ENCODE measurements around the gene FARP1.

Gene FARP1

DNA sequence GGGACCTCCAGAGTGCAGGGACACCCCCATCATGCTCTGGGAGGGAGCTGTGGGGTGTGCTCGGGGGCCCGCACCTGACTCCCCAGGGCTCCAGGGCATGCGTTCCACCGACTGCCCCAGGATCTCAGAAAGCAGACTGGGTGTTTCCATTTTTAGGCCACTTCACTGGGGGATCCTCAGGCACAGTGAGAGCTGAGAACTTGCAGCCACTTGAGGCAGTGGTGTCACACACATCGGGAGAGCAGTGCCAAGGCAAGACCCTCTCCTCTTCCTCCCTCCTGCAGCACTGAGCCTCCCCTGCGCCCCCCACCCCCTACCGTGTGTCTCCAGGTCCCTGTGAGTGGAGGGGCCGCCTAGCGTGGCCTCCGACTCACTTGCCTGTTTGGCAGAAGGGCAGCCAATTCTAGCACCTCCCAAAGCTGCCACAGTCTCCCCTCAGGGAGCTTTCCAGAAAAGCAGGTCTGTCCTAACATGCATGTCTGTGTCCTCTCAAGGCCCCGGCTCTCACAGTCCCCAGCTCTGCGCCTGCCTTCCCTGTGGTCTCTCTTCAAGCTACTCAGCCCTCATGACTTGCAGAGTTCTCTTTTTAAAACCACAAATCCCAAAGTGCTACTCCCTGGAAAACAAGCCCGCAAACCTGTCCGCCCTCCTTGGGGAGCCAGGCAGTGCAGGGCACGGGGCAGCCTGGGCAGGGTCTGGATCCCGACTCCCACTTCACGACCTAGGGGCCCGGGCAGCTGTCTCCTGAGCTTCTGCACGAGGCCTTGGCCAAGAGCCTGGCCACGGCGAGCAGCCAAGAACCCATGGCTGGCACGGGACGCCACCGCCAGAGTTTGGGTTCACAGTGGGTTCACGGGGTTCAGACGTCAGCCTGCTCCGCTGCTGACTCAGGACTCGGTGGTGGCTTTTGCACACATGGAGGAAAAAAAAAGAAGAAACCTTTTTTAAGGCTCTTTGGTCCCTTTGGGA, 339.9 kb downstream of the FARP1 start:
- Histone ChIP-seq H3K4me3 (no peak overlapping the region), H3K27me3 (ENCODE audit: low read depth) (no peaks in the 10 kb centered on the region), H3K9me3 (no peaks in the 10 kb centered on the region), H3K36me3 (replicated peaks) (no peaks in the 10 kb centered on the region; the same call in 1 of the 2 replicates), H3K4me1 (peaks cover 11% of the 10 kb centered on the region)
- in situ Hi-C loops (cut with MboI; ENCODE audit: low sequenced_read_pairs): no loop called here
- DNase-seq (ENCODE audit: low spot score in 2 of 2): no peak

DNA sequence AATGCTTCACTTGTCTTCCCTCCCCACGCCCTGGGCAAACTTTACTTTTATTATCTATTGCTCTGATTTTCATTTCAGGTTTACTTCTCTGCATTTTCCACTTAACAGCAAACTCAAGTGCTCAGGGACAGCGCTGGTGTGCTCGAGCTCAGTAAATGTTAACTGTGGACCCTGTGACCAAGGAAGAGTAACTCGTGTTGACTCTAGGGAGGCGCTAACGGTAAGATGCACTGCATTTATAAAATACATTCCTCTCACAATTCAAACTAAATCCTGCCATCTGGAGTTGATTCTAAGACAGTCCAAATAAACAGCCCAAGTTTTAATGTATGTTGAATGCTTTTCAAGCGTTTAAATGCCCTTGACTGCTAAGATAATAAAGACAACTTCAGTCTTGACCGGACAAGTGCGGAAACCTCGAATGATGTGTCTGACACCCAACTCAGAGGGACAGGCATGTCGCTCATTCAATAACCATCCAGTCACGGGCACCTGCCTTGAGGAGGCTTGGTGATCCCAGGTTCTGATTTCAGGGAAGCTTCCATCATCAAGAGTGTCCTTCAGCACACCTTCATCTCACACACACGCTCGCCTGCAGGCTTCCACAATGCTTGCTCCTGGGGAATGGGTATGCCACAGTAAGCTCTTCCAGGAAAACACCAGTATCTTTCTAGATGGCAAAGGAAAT, 340.9 kb downstream of the FARP1 start:
- in situ Hi-C loops (cut with MboI; ENCODE audit: low sequenced_read_pairs): no loop called here
- no peak for DNase-seq (ENCODE audit: low spot score in 2 of 2)
- H3K36me3 ChIP-seq (replicated peaks): no peaks in the 10 kb centered on the region; the same call in 1 of the 2 replicates
- peaks cover 21% of the 10 kb centered on the region for H3K4me1 ChIP-seq
- no peak overlapping the region for H3K4me3 ChIP-seq
- no peaks in the 10 kb centered on the region for H3K9me3 ChIP-seq
- no peaks in the 10 kb centered on the region for H3K27me3 ChIP-seq (ENCODE audit: low read depth)

DNA sequence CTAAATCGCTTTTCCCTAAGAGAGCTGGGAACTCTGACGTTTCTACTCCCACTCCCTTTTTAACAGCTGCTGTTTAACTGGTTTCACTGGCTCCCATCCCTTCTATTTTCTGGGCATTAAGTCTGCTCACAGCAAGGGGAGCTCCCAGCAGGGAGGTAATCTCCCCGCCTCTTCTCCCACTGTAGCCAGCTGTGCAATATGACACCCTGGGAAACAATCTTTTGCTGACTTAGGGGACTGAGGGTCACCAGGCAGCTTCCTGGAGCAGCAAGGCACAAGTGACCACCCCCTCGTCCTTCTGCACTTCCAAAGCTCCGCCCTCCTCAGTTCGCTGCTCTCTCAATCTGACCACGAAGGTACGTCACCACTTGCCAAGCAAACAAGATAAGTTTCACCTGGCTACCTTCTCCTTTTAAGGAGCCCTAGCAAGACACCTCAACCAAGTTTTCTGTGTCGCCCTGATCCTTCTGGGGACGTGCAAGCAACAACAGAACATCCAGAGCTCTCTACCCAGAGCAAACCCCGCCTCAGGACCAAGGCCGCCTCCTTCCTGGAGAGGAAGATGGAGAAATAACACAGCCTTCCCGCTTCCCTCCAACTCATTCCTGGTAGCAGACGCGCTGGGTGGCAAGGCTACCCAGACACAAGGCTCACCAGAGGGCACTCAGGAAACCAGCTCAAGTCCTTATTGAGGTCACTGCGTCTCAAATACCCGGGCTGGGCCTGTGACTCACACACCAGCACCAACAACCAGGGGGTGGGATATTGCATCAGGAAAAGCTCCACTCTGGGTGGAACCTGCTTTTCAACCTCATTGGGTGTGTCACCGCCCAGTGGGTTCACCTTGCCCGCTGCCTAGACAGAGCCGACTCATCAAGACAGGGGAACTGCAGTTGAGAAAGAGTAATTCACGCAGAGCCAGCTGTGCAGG, 341.7 kb downstream of the FARP1 start:
- H3K36me3 ChIP-seq (replicated peaks): no peaks in the 10 kb centered on the region; the same call in 1 of the 2 replicates
- no peaks in the 10 kb centered on the region for H3K27me3 ChIP-seq (ENCODE audit: low read depth)
- H3K4me3 ChIP-seq: no peak overlapping the region
- in situ Hi-C loops (cut with MboI; ENCODE audit: low sequenced_read_pairs): no loop called here
- H3K9me3 ChIP-seq: no peaks in the 10 kb centered on the region
- peaks cover 24% of the 10 kb centered on the region for H3K4me1 ChIP-seq
- DNase-seq (ENCODE audit: low spot score in 2 of 2): peak; percentile 45 to 56

DNA sequence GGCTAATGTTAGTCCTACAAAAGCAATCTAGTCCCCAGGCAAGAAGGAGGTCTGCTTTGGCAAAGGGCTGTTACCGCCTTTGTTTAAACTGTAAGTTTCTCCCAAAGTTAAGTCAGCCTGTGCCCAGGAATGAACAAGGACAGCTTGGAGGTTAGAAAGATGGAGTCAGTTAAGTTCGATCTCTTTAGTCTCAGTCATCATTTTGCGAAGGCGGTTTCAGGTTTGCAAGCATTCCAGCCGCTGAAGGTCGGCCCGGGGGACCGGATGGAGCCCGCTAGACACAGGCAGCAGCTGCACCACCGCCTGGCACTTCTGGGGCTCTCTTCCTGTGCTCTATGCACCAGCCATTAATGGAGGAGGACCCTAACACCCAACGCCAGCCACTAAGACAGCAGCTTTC, 342.7 kb downstream of the FARP1 start:
- no peaks in the 10 kb centered on the region for H3K9me3 ChIP-seq
- no peak for DNase-seq (ENCODE audit: low spot score in 2 of 2)
- H3K4me1 ChIP-seq: peaks cover 24% of the 10 kb centered on the region
- no peaks in the 10 kb centered on the region; the same call in 1 of the 2 replicates for H3K36me3 ChIP-seq (replicated peaks)
- no peaks in the 10 kb centered on the region for H3K27me3 ChIP-seq (ENCODE audit: low read depth)
- no peak overlapping the region for H3K4me3 ChIP-seq
- in situ Hi-C loops (cut with MboI; ENCODE audit: low sequenced_read_pairs): no loop called here

DNA sequence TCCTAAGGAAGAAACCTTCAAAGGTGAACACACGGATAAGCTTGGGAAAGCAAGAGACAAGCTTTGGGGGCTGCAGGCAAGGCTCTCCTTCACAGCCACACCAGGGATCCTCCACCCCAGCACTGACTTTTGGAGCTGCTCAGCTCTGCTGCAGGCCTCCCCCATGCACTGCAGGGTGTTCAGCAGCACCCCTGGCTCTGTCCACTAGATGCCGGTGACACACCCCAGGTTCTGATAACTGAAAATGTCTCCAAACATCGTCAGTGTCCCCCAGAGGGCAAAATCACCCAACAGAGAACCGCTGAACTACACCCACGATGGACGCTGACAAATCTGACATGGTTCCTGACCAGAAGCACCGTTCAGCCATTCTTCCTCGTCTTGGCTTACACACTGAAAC, 343.5 kb downstream of the FARP1 start:
- DNase-seq (ENCODE audit: low spot score in 2 of 2): no peak
- in situ Hi-C loops (cut with MboI; ENCODE audit: low sequenced_read_pairs): no loop called here
- peaks cover 24% of the 10 kb centered on the region for H3K4me1 ChIP-seq
- no peak overlapping the region for H3K4me3 ChIP-seq
- no peaks in the 10 kb centered on the region for H3K27me3 ChIP-seq (ENCODE audit: low read depth)
- H3K9me3 ChIP-seq: no peaks in the 10 kb centered on the region
- H3K36me3 ChIP-seq (replicated peaks): no peaks in the 10 kb centered on the region; the same call in 1 of the 2 replicates

DNA sequence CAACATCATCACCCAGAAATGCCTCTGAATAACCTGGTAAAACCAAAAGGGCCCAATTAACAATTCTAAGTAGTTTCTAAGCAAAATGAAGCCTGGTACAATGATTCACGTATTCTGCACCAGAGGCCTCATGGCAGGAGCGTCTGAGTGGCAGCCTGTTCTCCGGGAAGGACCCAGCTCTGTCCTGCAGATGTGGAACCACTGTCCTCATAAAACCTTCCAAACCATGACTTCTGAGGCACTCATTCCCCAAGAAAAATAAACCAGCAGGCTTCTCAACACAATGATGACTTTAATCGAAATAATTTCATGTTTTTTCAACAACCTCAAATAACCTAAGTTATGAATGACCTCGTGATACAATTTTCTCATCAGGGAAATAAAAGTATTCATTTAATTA, 344.1 kb downstream of the FARP1 start:
- in situ Hi-C loops (cut with MboI; ENCODE audit: low sequenced_read_pairs): no loop called here
- DNase-seq (ENCODE audit: low spot score in 2 of 2): no peak
- H3K4me3 ChIP-seq: no peak overlapping the region
- no peaks in the 10 kb centered on the region for H3K27me3 ChIP-seq (ENCODE audit: low read depth)
- peaks cover 24% of the 10 kb centered on the region for H3K4me1 ChIP-seq
- no peaks in the 10 kb centered on the region; the same call in 1 of the 2 replicates for H3K36me3 ChIP-seq (replicated peaks)
- no peaks in the 10 kb centered on the region for H3K9me3 ChIP-seq

DNA sequence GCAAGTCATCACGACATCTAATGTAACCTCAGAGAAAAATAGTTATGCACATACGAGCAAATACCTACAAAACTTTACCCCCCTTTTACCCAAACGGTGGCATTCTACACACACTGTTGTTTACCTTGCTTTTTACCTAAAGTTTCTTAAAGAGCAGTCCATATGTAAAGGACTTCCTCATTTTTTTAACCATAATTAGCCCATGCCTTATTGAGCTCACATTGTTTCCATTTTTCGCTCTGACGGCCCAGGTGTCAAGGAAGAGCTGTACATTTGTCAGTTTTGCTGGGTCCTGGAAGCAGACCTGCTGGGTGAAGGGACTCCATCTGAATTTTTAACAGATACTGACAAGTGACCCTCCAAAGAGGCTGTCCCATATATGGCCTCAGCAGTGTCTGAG, 344.6 kb downstream of the FARP1 start:
- no peaks in the 10 kb centered on the region for H3K9me3 ChIP-seq
- DNase-seq (ENCODE audit: low spot score in 2 of 2): no peak
- in situ Hi-C loops (cut with MboI; ENCODE audit: low sequenced_read_pairs): no loop called here
- no peaks in the 10 kb centered on the region for H3K27me3 ChIP-seq (ENCODE audit: low read depth)
- peaks cover 24% of the 10 kb centered on the region for H3K4me1 ChIP-seq
- H3K36me3 ChIP-seq (replicated peaks): no peaks in the 10 kb centered on the region; the same call in 1 of the 2 replicates
- no peak overlapping the region for H3K4me3 ChIP-seq

DNA sequence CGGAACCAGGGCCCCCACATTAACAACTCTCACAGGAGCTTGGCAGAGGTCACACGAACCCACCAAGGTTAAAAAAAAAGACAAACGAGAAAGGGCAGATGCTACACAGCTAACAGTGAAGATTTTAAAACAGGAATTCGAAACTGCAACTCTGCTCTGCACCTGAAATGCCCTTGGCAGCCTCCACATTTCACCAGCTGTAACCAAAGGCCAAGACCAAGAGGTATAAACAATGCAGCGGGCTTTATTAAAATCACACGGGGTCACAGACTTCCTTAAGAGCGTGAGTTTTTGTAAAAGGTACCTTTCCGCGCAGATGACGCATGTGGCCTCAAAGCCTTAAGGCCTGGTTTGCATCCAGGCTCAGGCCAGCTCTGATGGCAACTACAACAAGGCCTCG, 345.8 kb downstream of the FARP1 start:
- in situ Hi-C loops (cut with MboI; ENCODE audit: low sequenced_read_pairs): no loop called here
- DNase-seq (ENCODE audit: low spot score in 2 of 2): no peak
- H3K9me3 ChIP-seq: no peaks in the 10 kb centered on the region
- H3K36me3 ChIP-seq (replicated peaks): no peaks in the 10 kb centered on the region
- peaks cover 30% of the 10 kb centered on the region for H3K4me1 ChIP-seq
- no peak overlapping the region for H3K4me3 ChIP-seq
- H3K27me3 ChIP-seq (ENCODE audit: low read depth): no peaks in the 10 kb centered on the region

DNA sequence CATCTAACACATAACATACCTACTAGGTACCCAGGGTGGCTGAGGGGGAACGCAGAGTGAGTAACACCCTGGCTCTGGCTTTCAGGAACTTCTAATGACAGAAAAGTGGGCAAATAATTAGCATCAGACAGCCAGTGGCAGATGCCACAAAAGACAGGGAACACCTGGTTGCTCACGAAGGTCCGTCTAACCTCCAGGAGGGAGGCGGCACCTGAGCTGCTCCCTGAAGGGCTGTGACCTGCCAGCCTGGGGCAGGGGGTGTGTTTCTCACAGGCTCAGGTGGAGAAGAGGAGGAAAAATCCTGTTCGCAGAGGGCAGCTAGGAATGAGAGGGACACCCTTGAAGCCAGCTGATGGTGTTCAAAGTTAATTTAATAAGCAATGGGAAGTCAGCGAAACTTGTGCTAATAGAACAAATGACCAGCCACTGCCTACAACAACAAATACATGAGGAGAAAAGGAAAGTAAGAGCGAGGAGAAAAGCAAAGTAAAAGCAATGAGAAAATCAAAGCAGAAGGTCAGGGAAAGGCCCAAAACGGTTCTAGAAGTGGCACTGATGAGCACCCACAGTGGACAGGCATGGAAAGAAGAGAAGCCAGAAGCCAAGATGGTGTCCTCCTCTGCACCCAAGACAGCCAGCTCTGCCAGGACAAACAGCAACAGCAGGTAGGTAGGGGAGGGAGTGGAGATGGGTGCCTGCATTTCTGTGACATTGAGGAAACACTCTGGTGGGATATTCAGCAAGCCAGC, 346.7 kb downstream of the FARP1 start:
- Histone ChIP-seq H3K27me3 (ENCODE audit: low read depth) (no peaks in the 10 kb centered on the region), H3K9me3 (no peaks in the 10 kb centered on the region), H3K36me3 (replicated peaks) (no peaks in the 10 kb centered on the region), H3K4me1 (peaks cover 23% of the 10 kb centered on the region), H3K4me3 (no peak overlapping the region)
- in situ Hi-C loops (cut with MboI; ENCODE audit: low sequenced_read_pairs): no loop called here
- no peak for DNase-seq (ENCODE audit: low spot score in 2 of 2)

DNA sequence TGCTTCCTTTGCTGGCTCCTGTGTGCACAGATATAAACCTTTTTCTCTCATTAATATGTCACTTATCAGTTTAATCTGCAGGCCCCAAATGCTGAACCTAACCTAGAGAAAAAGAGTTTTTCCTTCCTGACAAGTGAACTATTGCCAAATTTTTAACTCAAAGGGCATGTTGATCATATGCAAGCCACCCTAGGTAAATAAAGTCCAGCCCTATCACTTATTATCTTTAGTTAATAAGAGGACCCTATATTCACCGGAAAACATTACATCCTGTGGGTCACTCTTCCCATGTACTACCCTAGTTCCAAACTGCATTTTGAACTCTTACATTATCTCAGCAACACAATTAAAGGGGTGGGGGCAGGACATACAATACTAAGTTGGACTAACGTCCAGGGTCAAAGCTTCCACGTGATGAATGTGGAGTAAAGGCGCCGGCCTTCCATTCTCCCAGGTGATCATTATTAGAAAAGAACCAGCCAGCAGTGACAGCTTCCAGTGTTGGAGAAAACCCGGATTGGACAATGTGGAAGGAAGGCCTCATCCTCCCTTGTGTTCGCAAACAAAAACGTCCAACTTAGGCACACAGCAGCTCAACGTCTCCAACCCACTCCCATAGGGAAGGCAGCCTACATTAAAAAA, 347.4 kb downstream of the FARP1 start:
- no peak for DNase-seq (ENCODE audit: low spot score in 2 of 2)
- peaks cover 20% of the 10 kb centered on the region for H3K4me1 ChIP-seq

DNA sequence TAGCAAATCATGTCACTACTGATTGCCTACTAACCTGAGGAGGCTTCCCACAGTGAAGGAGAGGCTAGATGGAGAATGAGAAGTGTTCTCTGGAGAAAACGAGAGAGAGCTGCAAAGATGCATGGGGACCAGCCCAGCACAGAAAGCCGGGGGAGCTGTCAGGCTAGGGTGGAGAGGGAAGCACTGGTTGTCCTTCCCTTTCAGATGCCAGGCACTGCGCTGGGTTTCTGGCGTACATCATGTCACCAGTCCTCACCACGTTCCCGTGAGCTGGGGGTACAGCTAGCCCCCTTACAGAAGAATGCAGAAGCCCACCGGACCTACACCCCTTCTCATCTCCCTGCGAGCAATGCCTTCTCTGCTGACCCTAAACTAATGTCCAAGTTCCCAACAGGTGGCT, 348.0 kb downstream of the FARP1 start:
- Histone ChIP-seq H3K27me3 (ENCODE audit: low read depth) (no peaks in the 10 kb centered on the region), H3K4me1 (peaks cover 20% of the 10 kb centered on the region), H3K9me3 (no peaks in the 10 kb centered on the region), H3K36me3 (replicated peaks) (no peaks in the 10 kb centered on the region), H3K4me3 (no peak overlapping the region)
- in situ Hi-C loops (cut with MboI; ENCODE audit: low sequenced_read_pairs): no loop called here
- no peak for DNase-seq (ENCODE audit: low spot score in 2 of 2)

More for the DNA sequence above, 347.4 kb downstream of the FARP1 start:
- Histone ChIP-seq H3K27me3 (ENCODE audit: low read depth) (no peaks in the 10 kb centered on the region), H3K9me3 (no peaks in the 10 kb centered on the region), H3K36me3 (replicated peaks) (no peaks in the 10 kb centered on the region), H3K4me3 (no peak overlapping the region)
- in situ Hi-C loops (cut with MboI; ENCODE audit: low sequenced_read_pairs): no loop called here

DNA sequence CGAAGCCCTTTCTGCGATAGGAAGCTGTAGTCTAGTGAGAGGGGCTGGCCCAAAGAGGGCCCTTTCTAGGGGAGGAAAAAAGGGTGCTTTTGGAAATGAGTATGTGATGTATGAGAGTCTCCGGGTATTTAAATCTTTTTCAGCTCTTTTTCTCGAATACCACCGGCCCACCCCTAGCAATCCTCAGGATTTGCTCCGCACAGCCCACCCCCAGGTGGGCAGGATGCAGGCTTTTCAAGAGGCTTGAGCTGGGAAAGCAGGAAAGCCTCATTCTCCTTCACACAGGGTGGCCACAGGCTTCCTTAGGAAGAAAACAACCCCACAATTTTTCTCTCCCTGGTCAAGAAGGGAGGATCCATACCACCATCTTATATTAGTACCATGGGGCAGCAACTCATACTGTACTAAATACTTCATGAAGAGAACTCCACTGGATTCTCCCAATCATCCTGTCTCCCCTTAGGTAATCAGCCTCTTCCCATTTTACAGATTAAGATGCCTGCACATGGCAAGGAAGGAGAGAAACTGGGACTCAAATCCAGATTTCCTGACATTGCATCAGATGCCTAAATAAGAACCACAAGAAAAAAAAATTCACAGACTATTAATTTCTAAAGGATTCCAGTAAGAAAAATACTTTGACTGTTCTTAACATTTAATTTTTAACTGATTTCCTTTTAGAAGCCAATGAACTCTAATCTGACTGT, 349.6 kb downstream of the FARP1 start:
- no peaks in the 10 kb centered on the region for H3K9me3 ChIP-seq
- no peak overlapping the region for H3K4me3 ChIP-seq
- peaks cover 20% of the 10 kb centered on the region for H3K4me1 ChIP-seq
- DNase-seq (ENCODE audit: low spot score in 2 of 2): no peak
- in situ Hi-C loops (cut with MboI; ENCODE audit: low sequenced_read_pairs): no loop called here
- H3K36me3 ChIP-seq (replicated peaks): no peaks in the 10 kb centered on the region
- H3K27me3 ChIP-seq (ENCODE audit: low read depth): no peaks in the 10 kb centered on the region

Data from HAP-1 (cell line).